Measurements from ENCODE around the gene RBM38.

- no peak for TF ChIP-seq MAFK (IDR thresholded peaks at IDR 0.05; ENCODE audit: low read depth, low read length)
- no peak for TF ChIP-seq RCOR1 (IDR thresholded peaks at IDR 0.05; ENCODE audit: insufficient replicate concordance, low read length)
- TF ChIP-seq MXI1 (IDR thresholded peaks at IDR 0.05; ENCODE audit: borderline replicate concordance, low read depth, low read length): no peak
- no peak for TF ChIP-seq POLR2A (IDR thresholded peaks at IDR 0.05; ENCODE audit: low read depth, low read length)
These were observed 6.7 kb upstream of the RBM38 start for GRCh38 chr20:57384486-57384885.

All from IMR-90 (cell line).